ENCODE measurements around the gene PVRIG.
"Not testable (repeated sequence)": the region's sequence is repeated elsewhere in the genome, so short reads cannot be mapped to it uniquely, and the experiment has no call there.

- TF ChIP-seq CTCF (IDR thresholded peaks at IDR 0.05); ZFX (IDR thresholded peaks at IDR 0.05; ENCODE audit: borderline replicate concordance): not testable (repeated sequence)
Observed at GRCh38 chr7:100246865-100247137, 27.1 kb downstream of the PVRIG start.
